ENCODE data around the gene MTX1. TPM values are rescaled to one million over a fixed set of nuclear protein-coding genes. Genes with fewer than 3 reads are reported as not detected.

Gene MTX1
- total RNA-seq, 4 donors from 2014 or later: 35.5 to 46.9 (median 40.8) TPM

DNA sequence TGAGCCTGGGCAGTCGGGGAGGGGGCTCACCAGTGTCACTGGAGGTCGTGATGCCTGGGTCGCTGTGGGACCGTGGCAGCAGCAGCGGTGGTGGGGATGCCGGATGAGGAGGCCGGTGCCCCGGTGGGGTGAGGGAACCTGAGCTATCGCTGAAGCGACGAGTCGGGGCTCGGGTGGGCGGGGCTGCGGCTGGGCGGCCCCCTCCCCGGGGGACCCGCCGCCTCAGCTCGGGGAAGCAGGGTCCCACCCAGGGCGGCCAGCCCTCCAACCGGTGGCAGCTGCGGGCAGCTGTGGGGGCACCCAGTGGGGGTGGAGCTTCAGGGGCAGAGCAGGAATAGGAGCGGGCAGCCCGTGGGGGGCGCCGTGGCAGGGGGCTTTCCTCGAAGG, 41.7 kb downstream of the MTX1 start:
- TF ChIP-seq, protein P1, sequence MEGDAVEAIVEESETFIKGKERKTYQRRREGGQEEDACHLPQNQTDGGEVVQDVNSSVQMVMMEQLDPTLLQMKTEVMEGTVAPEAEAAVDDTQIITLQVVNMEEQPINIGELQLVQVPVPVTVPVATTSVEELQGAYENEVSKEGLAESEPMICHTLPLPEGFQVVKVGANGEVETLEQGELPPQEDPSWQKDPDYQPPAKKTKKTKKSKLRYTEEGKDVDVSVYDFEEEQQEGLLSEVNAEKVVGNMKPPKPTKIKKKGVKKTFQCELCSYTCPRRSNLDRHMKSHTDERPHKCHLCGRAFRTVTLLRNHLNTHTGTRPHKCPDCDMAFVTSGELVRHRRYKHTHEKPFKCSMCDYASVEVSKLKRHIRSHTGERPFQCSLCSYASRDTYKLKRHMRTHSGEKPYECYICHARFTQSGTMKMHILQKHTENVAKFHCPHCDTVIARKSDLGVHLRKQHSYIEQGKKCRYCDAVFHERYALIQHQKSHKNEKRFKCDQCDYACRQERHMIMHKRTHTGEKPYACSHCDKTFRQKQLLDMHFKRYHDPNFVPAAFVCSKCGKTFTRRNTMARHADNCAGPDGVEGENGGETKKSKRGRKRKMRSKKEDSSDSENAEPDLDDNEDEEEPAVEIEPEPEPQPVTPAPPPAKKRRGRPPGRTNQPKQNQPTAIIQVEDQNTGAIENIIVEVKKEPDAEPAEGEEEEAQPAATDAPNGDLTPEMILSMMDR (IDR thresholded peaks at IDR 0.05; ENCODE audit: low read depth): no peak

DNA sequence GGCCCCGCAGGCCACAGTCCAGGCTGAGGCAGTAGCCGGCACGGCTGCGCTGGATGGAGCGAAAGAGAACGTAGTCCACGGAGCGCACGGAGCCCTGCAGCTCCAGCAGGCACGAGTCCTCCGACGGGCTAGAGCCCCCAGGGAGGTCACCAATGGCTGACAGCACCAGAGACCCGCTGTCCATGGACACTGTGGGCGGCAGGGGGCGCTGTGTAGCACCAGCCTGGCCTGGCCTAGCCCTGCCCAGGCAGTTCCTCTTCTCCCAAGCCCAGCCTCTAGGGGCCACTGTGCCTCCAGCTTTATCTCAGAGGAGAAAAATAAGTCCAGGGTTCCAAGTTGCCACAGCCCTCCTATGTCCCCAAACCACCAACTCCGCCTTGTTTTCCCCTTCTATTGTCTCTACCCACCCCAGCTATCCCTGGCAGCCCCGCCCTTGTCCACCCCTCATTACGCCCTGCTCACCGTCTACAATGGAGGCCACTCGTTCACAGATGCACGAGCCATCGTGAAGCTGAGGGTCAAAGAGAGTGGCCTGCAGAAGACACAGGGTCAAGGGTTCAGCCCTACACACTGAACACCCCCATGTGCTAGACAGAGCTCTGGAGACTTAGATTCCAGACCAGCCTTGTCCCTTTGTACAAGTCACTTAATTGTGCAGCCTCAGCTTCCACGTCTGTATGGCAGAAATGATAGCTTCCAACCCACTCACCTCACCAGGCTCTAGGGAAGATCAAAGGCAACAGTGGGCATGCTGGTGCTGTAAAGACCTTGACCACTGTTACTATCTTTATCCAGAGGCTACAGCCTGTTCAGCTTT, 42.3 kb downstream of the MTX1 start:
- TF ChIP-seq, protein P1 (IDR thresholded peaks at IDR 0.05; ENCODE audit: low read depth): no peak

DNA sequence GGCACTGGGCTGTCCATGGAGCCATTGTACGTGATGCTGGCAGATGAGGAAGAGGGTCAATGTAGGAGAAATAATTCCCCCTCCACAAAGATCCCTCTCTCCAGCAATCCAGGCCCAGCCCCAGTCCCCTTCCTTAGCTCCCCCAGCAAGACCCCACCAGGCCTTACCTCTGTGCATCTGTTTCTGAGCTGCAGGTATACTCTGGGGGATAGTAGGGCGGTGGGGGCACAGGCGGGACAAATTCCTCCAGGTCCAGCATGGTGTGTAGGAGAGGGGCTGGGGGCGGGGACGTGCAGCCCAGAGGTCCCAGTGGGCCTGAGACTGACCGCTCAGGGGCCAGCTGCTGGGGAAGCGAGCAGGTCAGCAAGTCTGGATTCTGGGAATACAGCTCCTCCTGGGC, 43.1 kb downstream of the MTX1 start:
- TF ChIP-seq, protein P1 (IDR thresholded peaks at IDR 0.05; ENCODE audit: low read depth): no peak

DNA sequence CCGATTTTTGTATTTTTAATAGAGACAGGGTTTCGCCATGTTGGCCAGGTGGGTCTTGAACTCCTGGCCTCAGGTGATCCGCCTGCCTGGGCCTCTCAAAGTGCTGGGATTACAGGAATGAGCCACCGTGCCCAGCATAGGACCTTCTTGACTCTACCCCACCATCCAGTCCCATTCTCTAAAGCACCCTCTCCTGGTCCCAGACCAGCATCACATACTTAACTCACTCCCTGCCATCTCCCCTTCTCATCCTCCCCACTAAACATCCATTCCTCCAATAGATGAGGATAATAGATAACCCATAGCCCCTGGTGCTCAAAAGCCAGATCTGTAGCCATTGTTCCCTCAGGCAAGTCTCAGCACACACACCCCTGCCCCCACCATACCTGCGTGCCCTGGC, 44.7 kb downstream of the MTX1 start:
- TF ChIP-seq, protein P1 (IDR thresholded peaks at IDR 0.05; ENCODE audit: low read depth): no peak

DNA sequence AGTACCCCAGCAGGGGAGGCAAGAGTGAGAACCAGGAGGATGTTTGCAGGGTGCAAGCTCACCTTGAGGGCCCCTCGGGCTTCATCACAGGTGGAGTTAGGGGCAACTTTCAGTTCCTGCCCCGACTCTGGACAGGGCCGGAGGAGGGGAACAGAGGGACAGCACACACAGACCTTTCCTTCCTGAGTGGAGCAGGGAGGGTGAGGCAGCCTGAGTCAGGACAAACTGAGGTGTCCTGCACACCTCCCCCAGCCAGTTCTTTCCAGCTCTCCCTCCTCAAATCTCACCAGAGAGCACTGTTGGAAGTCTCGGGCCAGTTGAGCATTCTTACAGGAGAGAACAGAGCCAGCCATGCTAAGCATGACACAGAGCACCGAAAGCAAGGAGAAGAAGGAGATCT, 45.3 kb downstream of the MTX1 start:
- TF ChIP-seq, protein P1 (IDR thresholded peaks at IDR 0.05; ENCODE audit: low read depth): no peak

DNA sequence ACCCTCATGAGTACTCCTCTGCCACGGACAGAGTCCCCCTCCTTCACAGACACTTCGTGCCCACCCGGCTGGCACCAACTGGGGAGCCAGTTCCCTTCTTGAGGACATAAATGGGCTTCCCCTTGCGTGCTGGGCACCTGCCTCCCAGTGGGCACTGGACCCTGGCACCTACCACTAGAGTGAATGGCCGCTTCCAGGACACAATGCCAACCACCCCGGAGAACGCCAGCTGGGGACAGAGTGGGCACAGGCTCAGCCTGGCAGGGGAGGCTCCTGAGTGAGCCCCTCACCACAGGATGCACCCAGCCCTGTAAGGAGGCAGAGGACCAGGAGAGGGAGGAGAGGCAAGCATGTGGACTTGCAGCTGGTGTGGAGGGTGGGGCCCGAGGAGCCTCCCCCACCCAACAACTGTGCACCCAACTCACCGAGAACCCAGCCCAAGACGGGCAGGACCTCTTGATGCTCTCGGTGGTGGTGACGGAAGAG, 45.8 kb downstream of the MTX1 start:
- TF ChIP-seq, protein P1 (IDR thresholded peaks at IDR 0.05; ENCODE audit: low read depth): no peak

DNA sequence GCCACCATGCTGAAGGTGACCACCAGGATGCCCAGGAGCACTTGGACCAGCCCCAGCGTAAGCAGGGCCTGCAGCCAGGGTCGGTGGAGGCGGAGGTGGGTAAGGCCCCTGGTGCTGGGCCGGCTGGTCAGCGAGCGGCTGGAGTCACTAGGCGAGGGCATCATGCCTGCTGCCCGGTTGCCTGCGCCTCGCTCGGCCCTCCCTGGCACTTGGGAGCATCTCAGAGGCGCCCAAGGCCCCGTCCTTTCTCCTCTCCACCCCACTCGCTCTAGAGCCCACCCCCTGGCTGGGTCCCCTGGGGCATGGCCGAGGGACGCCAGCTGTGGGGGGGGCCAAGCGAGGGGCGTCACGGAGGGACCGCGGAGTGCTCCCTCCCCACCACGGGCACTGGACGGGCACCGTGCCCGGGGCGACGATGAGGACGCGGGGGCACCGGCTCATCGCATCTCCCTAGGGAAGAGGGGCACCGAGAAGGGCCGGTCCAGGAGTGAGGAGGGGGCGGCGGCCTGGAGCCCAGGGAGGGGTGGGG, 46.3 kb downstream of the MTX1 start:
- TF ChIP-seq, protein P1 (IDR thresholded peaks at IDR 0.05; ENCODE audit: low read depth): no peak
